IPS DF 4.7 (cell line): Measurements from ENCODE around the gene DNAJB5.

Experiments used
- DNase-seq: peaks from one replicate; pipeline ENCODE4 v3.0.0-alpha.2; 2013; ENCODE audit warnings: low spot score; ENCODE audit errors: extremely low read depth

Gene DNAJB5

DNA sequence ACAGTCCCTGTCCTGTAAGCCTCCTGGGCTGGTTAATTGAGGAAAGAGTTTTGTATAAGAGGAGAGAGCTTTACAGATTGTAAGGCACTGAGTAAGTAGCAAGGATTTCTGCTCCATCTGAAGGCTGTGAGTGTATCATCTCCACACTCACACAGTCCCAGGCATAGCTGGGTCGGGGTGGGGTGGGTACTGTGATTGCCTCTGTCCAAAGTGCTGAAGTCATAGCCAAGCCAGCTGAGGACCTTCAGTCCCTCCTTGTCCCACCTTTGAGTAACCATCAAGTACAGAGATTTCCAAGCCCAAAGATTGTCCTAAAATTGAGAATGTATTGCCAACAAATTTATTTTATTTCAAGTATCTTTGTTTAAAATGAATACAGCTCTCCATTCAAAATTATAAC lies 5.5 kb upstream of the DNAJB5 start:
- DNase-seq = no peak

DNA sequence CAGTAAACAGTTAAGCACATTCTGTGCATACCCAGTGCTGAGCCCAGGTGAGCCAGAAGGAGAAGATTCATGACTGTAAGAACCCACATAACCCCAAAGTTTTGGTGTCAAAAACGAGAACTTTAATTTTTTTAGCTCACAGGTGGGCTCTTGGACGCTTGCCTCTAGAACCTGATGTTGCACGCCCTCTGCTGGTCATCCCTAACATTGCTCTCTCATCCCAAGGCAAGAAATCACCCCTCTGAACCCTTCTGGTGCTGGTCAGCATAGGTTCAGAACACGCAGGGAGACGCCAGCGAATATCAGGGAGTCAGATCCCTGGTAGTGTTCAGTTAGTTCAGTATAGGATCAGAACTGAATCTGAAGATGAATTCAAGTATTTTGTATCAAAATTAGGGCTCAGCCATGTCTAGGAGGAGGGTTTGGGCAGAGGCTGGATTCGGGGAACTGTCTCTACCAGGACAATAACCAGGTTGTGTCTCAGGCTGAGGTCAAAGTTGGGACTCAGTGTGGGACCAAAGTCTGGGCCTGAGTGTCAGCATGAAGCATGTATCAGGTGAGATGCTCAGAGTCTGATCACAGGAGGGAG lies 4.1 kb upstream of the DNAJB5 start:
- DNase-seq = no peak

DNA sequence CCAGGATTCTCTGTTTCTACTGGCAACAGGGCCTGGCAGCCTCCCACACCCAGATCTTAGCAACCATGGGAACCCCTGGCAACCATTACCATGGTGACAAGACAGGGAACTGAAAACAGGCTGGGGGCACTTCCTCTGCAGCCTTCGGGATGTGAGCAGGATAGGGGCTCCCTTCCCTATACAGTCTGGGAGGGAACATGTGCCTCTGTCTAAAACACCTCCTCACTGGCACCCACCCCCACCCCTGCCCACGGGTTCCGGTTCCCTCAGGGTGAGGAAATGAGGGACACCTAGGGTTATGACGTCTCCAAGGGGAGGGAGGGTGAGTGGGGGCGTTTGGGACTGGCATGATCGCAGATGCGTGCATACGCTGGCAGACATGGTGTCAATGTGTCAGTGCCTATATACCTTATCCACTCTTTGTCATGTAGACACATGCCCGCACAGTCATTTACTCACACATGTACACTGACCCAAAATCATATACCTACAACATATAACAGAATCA lies 3.0 kb upstream of the DNAJB5 start:
- no peak for DNase-seq

DNA sequence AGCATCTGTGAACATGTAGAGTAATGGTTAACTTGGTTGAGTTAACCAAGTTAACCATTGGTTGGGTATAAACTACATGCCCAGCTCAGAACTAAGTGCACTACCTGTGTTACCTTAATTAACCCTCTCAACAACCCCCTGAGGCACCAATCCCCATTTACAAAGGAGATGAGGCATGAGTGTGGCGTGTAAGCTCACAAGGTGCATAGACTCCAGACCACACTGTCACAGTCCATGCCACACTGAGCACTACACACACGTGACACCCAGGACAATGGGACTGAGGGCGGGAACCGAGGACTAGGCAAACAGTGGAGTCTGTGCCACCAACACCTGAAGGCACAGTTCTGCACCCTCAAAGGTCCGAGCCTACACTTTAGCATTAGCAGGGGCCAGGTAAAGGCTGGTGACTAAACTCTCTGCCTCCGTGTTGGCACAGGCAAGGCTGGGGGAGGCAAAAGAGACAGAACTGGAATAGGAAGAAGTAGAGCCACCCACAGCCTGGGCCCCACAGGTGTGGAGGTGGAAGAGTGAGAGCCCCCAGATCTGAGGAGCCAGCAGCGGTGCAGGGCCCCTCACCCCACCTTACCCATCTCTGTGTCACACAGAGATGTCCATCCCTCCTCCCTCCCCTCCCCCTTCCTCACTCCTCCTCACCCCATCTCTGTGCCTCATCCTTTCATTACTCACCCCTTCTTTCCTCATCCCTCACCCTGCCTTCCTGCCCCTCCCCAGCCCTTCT lies 2.2 kb upstream of the DNAJB5 start:
- DNase-seq = no peak

DNA sequence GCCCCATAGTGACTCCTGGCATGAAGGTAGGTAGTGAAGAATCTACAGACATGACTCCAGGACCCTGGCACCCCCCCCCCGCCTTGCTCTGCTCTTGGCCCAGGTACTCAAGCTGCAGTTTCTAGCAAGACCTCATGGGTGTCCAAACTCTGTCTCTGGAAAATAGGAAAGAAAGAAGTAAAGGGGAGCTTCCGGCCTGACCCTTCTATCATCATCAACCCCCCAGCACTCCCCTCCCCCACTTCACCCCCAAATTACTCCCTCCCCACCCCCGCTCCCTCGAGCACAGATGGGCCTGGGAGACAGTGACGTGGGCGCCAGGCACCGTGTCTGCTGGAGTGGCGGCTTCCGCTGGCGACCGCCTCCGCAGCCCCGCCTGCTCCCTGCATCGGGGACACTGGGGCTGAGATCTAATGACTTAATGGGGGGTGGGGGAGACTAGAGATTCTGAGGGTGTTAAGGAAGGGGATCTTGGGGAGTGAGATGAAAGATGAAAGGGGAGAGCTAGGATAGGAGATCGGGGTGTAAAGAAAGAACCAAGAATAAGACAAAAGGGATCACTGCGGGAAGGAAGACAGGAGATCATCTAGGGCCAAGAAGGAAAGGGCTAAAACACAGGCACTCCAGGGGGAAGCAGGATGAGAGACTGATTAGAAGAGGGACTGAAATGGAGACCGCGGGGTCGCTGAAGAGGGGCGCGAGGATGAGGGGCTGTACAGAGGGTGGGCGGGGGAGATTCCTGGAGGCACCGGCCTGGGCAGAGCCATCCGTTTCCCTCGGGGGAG lies 1.1 kb upstream of the DNAJB5 start:
- DNase-seq = no peak

DNA sequence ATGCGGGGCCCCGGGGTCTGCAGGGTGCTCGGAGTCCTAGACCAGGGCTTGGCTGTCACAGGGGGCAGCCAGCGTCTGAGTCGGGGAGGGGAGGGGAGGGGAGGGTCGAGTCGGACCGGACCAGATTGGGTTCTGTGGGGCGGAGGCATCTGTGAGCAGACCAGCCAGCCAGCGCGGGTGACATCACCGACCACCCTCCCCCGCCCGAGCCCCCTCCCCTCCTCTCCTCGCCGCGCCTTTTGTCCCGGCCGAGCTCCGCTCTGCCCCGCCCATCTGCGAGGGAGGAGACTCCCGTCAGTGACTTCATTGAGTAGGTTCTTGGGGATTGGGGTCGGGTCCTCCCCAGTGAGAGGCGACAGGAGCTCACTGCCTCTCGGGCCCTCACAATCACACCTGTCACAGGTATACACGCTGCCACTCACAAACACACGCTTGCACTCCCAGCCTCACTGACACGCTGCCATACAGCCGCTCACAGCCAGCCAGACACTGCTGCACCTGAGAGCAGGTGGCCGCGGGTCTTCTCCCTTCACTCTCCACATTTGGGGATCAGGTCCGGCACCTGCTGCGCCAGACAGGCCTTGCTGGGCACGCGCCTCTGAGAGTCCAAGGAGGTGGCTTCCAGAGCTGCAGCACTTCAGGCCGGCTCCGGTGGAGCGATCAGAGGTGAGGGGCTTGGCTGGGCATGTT lies 546 bp downstream of the DNAJB5 start:
- DNase-seq = no peak

DNA sequence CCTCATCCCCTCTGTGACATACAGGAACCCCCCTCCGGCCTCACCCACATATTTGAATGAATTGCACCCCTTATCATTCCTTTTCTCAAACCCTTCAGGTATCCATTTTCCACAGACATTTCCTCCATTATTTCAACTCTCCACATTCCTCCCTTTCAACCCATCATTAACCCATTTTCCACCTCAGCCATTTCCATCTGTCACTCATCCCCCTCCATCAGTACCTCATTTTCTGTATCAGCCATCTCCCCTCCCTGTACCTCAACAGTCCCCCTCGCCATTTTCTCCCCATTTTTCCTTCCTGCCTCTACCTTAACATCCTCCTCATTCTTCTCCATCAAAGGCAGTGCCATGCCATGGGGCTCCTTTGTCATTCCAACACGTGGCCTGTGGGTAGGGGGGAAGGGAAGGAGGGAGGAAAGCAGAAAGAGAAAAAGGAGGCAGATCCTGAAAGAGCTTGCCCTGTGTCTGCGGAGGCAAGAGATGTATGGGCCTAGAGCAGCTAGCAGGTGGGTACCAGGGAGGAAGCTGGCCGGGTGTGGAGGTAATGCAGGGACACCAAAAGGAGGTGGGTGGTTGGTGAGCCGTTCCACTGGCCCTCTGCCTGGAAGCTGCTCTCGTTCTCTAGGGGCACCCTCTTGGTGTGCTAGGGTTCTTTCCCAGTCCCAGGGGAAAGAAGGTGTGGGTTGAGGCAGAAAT lies 1.5 kb downstream of the DNAJB5 start:
- DNase-seq = no peak

DNA sequence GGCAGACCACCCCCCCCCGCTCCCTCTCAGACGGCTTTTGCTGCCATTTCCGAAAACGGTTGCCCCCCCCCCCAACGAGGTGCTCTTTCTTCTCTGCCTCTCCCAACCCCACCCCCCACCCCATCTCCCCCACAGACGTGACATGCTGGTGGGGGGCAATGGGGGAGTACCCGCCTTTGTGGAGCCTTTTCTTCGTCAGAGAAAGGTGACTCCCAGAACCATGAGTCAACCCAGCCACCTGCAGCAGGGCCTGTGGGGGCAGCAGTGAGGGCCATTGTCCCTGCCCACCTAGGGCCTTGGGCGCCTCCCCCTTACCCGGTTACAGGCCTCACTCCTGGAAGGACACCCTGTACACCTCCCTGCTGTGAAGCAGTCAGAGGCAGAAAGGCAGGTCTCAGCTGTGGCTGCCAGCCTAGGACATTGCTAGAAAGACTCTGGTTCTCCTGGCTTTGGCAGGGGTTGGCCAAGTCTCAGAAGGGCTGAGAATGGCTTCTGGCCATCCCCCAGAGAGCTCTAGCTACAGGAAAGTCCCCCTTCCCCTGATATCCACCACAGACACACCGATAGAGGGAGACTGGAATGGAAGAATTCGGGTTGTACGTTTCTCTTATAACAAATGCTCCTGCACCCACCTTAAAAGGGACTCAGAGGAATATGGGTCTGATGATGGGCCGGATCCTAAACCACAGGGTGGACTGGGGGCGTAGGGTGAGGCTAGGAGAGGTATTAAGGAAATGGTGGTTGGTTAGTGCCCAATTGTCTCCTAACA lies 2.2 kb downstream of the DNAJB5 start:
- no peak for DNase-seq

DNA sequence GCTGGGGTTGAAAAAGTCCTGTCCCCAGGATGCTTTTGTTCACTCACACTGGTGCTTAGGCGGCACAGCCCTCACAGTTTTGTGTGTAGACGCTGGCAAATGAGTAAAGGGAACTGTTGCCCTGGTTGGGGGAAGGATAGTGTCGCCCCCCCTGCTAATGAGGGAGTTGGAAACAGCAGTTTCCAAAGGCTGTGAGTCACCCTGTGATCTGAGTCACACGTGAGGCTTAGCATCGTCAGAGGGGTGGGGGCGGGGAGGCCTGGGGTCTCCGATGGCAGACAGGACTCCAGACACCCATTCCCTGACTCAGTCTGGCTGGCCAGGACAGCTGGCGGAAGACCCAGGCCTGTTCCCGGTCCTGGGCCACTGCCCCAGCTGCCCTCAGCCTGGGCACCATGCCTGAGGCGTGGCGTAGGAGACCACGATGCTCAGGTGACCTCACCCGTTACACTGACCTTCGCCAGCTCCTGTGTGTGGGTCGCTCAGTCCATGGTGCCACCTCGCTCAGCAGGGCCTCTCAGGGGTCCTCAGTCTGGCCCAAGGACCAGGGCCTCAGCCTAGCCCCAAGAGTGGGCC lies 2.9 kb downstream of the DNAJB5 start:
- no peak for DNase-seq

DNA sequence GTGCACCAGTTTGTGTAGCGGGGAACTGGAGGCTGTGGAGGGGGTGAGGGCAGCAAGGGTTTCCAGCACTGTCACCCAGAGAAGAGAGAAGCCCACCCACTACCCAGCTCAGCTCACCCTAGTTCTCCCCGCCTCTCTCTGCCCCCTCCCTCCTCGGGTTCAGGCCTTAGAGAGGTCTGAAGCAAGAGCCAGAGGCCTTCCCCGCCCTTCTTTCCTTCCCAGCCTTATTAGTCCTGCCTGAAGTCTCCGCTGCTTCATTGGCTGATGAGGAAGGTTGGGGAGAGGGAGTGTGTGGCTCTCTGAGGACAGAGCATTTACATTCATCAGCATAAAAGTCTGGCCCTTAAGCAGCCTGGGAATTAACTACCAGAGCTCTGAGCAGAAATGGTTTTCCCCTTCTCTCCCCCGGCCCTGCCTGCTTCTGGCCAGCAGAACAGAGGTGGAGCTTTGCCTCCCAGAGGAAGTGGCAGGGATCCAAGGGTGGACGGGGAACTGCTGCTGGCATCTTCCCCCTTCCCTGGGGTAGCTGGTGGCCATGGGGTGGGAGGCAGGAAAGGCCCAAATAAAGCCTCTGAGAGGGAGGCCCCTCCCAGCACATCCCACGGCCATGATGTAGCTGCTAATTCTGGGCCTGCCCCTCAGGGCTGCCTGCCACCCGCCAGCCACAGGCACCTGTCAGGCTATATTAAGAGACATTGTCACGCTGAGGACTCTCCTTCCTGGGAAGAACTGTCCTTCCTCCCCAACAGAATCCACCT lies 4.1 kb downstream of the DNAJB5 start:
- no peak for DNase-seq

DNA sequence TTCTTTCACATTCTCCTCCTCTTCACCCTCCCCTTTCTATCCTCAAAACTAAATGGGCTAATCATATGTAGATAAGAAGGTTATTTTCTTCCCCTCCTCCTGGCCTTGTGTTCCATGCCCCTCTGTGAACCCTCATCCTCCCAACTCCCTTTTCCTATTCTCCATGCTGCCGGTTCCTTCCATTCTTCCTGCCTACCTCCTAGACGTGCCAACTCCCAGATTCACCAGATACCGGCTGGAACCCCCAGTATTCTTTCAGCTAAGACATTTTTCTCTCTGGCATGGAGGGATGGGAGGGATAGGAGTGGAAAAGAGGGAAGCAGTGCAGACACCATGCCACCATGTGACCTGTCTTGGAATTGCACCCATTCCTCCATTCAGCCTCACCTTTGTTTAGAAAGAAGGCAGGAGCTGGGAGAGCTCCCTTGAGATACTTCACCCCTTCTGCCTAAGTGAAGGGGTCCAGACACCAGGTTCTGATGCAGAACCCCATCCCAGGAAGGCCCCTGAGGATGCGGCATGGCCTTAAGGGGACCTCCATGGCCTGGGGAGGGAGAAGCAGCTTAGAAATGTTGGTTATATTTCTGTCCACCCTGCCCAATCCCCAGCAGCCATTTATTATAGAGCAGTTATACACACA lies 4.8 kb downstream of the DNAJB5 start:
- DNase-seq = no peak

DNA sequence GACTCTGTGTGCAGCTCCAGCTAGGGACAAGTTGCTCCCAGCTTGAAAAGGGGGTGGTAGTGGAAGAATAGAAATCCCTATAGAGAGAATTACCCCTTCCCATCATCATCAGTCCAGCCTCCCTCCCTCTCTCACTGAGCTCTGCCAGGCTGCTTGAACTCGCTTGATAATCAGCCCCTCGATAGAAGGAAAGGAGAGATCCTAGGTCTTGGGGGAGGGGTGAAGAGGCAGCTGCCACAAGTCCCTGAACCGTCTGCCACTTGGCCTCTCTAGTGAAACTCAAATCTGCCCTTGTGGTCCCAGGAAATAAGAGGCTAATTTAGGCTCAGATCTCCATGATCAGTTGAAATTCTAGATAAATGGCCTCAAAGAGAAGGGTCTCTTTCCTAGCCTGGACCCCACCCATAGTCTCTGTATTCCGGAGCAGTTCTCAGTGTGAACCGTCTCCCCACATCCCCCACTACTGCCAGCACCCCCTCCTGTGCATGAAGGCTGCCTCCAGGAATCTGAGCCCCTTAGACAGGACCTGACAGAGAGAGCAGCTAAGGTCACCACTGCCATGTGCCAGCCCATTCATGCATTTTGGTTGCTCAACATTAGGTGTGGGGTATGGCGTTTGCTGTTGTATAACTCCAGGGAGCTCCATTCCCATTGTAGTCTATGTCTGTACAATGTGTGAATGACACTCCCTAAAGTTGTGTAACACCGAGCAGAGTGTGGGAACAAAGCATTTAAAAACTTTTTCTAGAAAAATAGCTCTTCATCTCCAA lies 5.5 kb downstream of the DNAJB5 start:
- no peak for DNase-seq

DNA sequence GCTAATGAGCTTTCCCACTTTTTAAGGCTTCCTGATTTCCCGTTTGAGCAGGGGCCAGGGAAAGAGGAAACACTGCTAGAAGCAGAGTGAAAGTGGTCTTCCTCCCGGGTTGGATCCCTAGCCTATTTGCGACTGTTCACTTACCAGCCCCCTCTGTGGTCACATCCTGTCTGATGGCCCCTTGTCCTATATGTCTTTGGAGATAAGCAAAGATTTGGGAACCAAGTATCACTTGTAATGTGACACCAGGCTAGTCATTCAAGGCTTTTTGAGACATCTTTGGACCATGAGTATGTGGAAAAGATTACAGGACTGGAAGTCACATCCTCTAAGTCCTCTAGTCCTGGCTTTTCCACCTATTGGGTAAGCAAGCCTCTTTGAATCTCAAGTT lies 6.1 kb downstream of the DNAJB5 start:
- DNase-seq = no peak

DNA sequence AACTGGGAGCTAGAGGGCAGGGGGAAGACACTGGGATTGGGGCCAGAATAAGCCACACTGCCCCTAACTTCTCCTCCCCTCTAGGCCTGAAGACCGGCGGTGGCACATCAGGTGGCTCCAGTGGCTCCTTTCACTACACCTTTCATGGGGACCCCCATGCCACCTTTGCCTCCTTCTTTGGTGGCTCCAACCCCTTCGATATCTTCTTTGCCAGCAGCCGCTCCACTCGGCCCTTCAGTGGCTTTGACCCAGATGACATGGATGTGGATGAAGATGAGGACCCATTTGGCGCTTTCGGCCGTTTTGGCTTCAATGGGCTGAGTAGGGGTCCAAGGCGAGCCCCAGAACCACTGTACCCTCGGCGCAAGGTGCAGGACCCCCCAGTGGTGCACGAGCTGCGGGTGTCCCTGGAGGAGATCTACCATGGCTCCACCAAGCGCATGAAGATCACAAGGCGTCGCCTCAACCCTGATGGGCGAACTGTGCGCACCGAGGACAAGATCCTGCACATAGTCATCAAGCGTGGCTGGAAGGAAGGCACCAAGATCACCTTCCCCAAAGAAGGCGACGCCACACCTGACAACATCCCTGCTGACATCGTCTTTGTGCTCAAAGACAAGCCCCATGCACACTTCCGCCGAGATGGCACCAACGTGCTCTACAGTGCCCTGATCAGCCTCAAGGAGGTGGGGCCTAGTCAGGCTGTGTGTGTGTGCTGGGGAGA lies 6.8 kb downstream of the DNAJB5 start:
- no peak for DNase-seq

DNA sequence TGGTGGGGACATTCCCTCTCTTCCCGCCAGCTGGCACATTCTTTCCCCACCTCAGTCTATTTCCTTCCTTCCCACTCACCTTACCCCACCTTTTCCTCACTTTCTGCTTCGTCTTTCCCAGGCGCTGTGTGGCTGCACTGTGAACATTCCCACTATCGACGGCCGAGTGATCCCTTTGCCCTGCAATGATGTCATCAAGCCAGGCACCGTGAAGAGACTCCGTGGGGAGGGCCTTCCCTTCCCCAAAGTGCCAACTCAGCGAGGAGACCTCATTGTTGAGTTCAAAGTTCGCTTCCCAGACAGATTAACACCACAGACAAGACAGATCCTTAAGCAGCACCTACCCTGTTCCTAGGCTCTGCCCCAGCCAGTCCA lies 7.3 kb downstream of the DNAJB5 start:
- DNase-seq = no peak

DNA sequence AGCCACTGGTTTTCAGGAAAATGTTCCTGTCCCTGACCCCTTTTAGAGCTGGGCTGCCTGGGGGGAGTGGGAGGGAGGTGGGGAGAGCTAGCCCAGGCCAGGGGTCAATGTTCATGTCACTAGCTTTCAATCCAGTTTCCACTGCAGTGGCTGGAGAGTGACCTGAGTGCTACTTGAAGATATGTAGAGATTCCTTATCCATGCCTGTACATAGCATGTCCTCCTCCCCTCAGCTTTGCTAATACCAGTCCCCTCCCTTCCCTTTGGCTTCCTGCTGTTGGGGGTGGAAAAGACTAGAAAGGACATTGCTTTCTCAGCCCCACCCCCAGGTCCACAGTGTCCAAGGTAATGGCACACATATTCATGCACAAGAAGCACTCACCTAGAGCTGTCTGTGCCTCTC lies 7.8 kb downstream of the DNAJB5 start:
- DNase-seq = no peak

DNA sequence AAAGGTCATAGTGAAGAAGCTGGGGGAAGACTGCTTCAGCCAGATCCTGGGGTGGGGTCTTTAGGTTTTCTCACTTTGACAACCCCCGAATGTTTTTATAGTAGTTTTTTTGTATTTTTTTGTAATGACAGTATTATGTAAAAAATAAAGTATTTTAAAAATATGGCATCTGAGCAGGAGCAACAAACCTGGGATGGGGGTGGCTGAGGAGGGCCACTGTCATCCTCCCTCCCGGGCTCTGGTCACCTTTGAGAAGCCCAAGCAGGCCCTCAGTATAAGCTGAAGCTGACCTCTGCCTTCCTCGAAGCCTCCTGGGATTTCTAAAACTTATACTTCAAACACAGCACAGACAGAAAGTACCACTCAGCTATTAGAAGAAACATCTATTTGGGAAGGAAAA lies 8.7 kb downstream of the DNAJB5 start:
- DNase-seq = no peak

DNA sequence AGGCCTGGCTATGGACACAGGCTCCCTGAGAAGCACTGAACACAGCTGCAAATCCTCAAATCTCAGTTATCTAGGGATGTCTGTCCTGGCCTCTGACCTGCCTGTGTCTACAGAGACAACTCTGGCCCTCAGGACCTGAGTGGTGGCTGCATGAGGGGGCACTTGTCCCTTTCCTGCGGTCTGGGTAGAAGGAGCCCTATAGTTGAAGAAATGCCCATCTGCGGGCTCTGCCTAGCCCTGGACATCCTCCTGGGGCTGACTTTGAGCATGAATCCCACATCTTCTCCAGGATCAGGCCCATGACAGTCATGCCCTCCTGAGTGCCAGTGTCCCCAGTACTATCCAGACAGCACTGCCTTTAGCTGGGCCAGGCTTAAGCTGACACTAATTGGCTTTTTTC lies 10.0 kb downstream of the DNAJB5 start:
- DNase-seq = no peak
